KMS-11 (cell line): Measurements from ENCODE around the gene CDK13.

Experiments used
- H2AFZ ChIP-seq: fragments of 200-600 bp; sonication (generic); 2 replicates; pipeline ENCODE4 v1.6.1; 2016; ENCODE audit warnings: antibody characterized with exemption, mixed run types, low read depth
- H3K27ac ChIP-seq: fragments of 200-600 bp; sonication (generic); 2 replicates; pipeline ENCODE4 v1.6.1; 2016; ENCODE audit warnings: mild to moderate bottlenecking, mixed run types
- H3K27me3 ChIP-seq: fragments of 200-600 bp; sonication (generic); 2 replicates; pipeline ENCODE4 v1.6.1; 2017; ENCODE audit warnings: mild to moderate bottlenecking, low read depth, mixed run types, moderate library complexity; ENCODE audit not compliant: insufficient read depth
- H3K36me3 ChIP-seq: fragments of 200-600 bp; sonication (generic); 2 replicates; pipeline ENCODE4 v1.6.1; 2017; ENCODE audit warnings: mild to moderate bottlenecking, mixed run types; ENCODE audit not compliant: insufficient read depth
- H3K4me1 ChIP-seq: fragments of 200-600 bp; sonication (generic); 2 replicates; pipeline ENCODE4 v1.6.1; 2016; ENCODE audit warnings: mild to moderate bottlenecking, low read depth, mixed run types; ENCODE audit not compliant: poor library complexity, severe bottlenecking
- H3K4me2 ChIP-seq: fragments of 200-600 bp; sonication (generic); 2 replicates; pipeline ENCODE4 v1.7.0; 2016; ENCODE audit warnings: mild to moderate bottlenecking, mixed run types
- H3K4me3 ChIP-seq: fragments of 200-600 bp; sonication (generic); IDR thresholded peaks from 2 replicates; pipeline ENCODE4 v1.6.1; 2017; ENCODE audit warnings: low read depth, low read length, mixed read lengths; ENCODE audit not compliant: insufficient read depth
- H3K79me2 ChIP-seq: fragments of 200-600 bp; sonication (generic); 2 replicates; pipeline ENCODE4 v1.6.1; 2016; ENCODE audit warnings: low read depth, mixed run types; ENCODE audit not compliant: insufficient read depth
- H3K9ac ChIP-seq: fragments of 200-600 bp; sonication (generic); 2 replicates; pipeline ENCODE4 v1.6.1; 2016; ENCODE audit warnings: mild to moderate bottlenecking, mixed run types
- H4K20me1 ChIP-seq: fragments of 200-600 bp; sonication (generic); 2 replicates; pipeline ENCODE4 v1.6.1; 2016; ENCODE audit warnings: mild to moderate bottlenecking, mixed run types; ENCODE audit not compliant: insufficient read depth
- CTCF ChIP-seq: fragments of 200-600 bp; sonication (generic); conservative IDR thresholded peaks from 2 replicates; pipeline ENCODE4 v1.6.1; 2017; ENCODE audit warnings: low read depth, mild to moderate bottlenecking, antibody characterized with exemption, low read length, moderate library complexity, mixed read lengths

The CDK13 gene

GRCh38 chr7:39922580-39922979 lies 27.5 kb upstream of the CDK13 start:
- H3K9ac ChIP-seq = no peak overlapping the region
- no peak overlapping the region for H3K4me2 ChIP-seq
- TF ChIP-seq CTCF = no peak

GRCh38 chr7:39923091-39923490 lies 27.0 kb upstream of the CDK13 start:
- Histone ChIP-seq H3K79me2 (no peaks in the 10 kb centered on the region), H3K36me3 (no peaks in the 10 kb centered on the region), H2AFZ (no peak overlapping the region), H3K9ac (no peak overlapping the region), H3K4me2 (no peak overlapping the region), H3K27me3 (no peaks in the 10 kb centered on the region), H4K20me1 (no peaks in the 10 kb centered on the region), H3K4me3 (no peak overlapping the region), H3K27ac (no peak overlapping the region), H3K4me1 (no peaks in the 10 kb centered on the region)
- TF ChIP-seq CTCF = no peak

More at GRCh38 chr7:39922580-39922979, 27.5 kb upstream of the CDK13 start:
- H3K79me2 ChIP-seq = no peaks in the 10 kb centered on the region
- H3K27ac ChIP-seq = no peak overlapping the region
- H3K27me3 ChIP-seq = no peaks in the 10 kb centered on the region
- H4K20me1 ChIP-seq = no peaks in the 10 kb centered on the region
- no peaks in the 10 kb centered on the region for H3K36me3 ChIP-seq
- no peaks in the 10 kb centered on the region for H3K4me1 ChIP-seq
- no peak overlapping the region for H3K4me3 ChIP-seq
- H2AFZ ChIP-seq = no peak overlapping the region

GRCh38 chr7:39924122-39924521 lies 25.9 kb upstream of the CDK13 start:
- no peaks in the 10 kb centered on the region for H4K20me1 ChIP-seq
- no peak overlapping the region for H3K9ac ChIP-seq
- H3K4me2 ChIP-seq = no peak overlapping the region
- no peak overlapping the region for H3K4me3 ChIP-seq
- H3K27ac ChIP-seq = no peak overlapping the region
- no peaks in the 10 kb centered on the region for H3K4me1 ChIP-seq
- H3K79me2 ChIP-seq = no peaks in the 10 kb centered on the region
- no peak overlapping the region for H2AFZ ChIP-seq
- no peak for TF ChIP-seq CTCF
- no peaks in the 10 kb centered on the region for H3K36me3 ChIP-seq
- H3K27me3 ChIP-seq = no peaks in the 10 kb centered on the region

- Histone ChIP-seq H3K4me3 (no peak overlapping the region), H3K27ac (no peak overlapping the region)
Measured at GRCh38 chr7:39926111-39926510, 23.9 kb upstream of the CDK13 start.

More at GRCh38 chr7:39926111-39926510, 23.9 kb upstream of the CDK13 start:
- no peak overlapping the region for H3K9ac ChIP-seq
- no peak overlapping the region for H3K4me2 ChIP-seq
- TF ChIP-seq CTCF = no peak
- H2AFZ ChIP-seq = no peak overlapping the region
- no peaks in the 10 kb centered on the region for H4K20me1 ChIP-seq
- H3K4me1 ChIP-seq = no peaks in the 10 kb centered on the region
- H3K27me3 ChIP-seq = no peaks in the 10 kb centered on the region
- no peaks in the 10 kb centered on the region for H3K79me2 ChIP-seq
- H3K36me3 ChIP-seq = no peaks in the 10 kb centered on the region
